H9 (cell line): ENCODE data around the gene EGFL8. TPM values are rescaled to one million over a fixed set of nuclear protein-coding genes. Genes with fewer than 3 reads are reported as not detected.

Experiments used
- DNase-seq: peaks from one replicate; pipeline ENCODE4 v3.0.0-alpha.2; 2017
- H2AFZ ChIP-seq: one replicate; pipeline ENCODE4 v1.6.1; 2013; ENCODE audit warnings: mild to moderate bottlenecking, low read length, control low read depth, moderate library complexity
- H2AK5ac ChIP-seq: 2 replicates; pipeline ENCODE4 v1.6.1; 2013; ENCODE audit warnings: low read length, control low read depth, mixed read lengths; ENCODE audit not compliant: insufficient read length
- H2BK120ac ChIP-seq: one replicate; pipeline ENCODE4 v1.6.1; 2013; ENCODE audit warnings: low read depth, mild to moderate bottlenecking, low read length, control low read depth, inconsistent platforms; ENCODE audit not compliant: poor library complexity, severe bottlenecking
- H2BK12ac ChIP-seq: 2 replicates; pipeline ENCODE4 v1.6.1; 2013; ENCODE audit warnings: low read length, control low read depth, mixed read lengths, low read depth; ENCODE audit not compliant: insufficient read length
- H2BK15ac ChIP-seq: 2 replicates; pipeline ENCODE4 v1.6.1; 2013; ENCODE audit warnings: low read depth, low read length, control low read depth
- H2BK20ac ChIP-seq: one replicate; pipeline ENCODE4 v1.6.1; 2013; ENCODE audit warnings: low read depth, mild to moderate bottlenecking, low read length, control low read depth, inconsistent platforms; ENCODE audit not compliant: poor library complexity, severe bottlenecking
- H2BK5ac ChIP-seq: 2 replicates; pipeline ENCODE4 v1.6.1; 2013; ENCODE audit warnings: low read length, control low read depth, mixed read lengths; ENCODE audit not compliant: insufficient read length
- H3K14ac ChIP-seq: 2 replicates; pipeline ENCODE4 v1.6.1; 2013; ENCODE audit warnings: low read length, control low read depth; ENCODE audit not compliant: insufficient read depth
- H3K18ac ChIP-seq: 2 replicates; pipeline ENCODE4 v1.6.1; 2013; ENCODE audit warnings: low read depth, mild to moderate bottlenecking, mixed read lengths, low read length, control low read depth; ENCODE audit not compliant: insufficient read length
- H3K23ac ChIP-seq: 2 replicates; pipeline ENCODE4 v1.6.1; 2013; ENCODE audit warnings: low read length, control low read depth, mixed read lengths, low read depth; ENCODE audit not compliant: insufficient read length
- H3K23me2 ChIP-seq: 2 replicates; pipeline ENCODE4 v1.6.1; 2013; ENCODE audit warnings: low read depth, mild to moderate bottlenecking, mixed read lengths, low read length, control low read depth; ENCODE audit not compliant: insufficient read length, poor library complexity, severe bottlenecking
- H3K27ac ChIP-seq: 2 replicates; pipeline ENCODE4 v1.5.1; 2013; ENCODE audit warnings: low read length, control low read depth, mixed read lengths, low read depth; ENCODE audit not compliant: insufficient read length
- H3K27me3 ChIP-seq: 2 replicates; pipeline ENCODE4 v1.6.1; 2013; ENCODE audit warnings: low read length, control low read depth, inconsistent platforms; ENCODE audit not compliant: insufficient read depth
- H3K4ac ChIP-seq: 2 replicates; pipeline ENCODE4 v1.6.1; 2013; ENCODE audit warnings: low read depth, mild to moderate bottlenecking, control low read depth, inconsistent platforms, low read length, moderate library complexity
- H3K4me1 ChIP-seq: 2 replicates; pipeline ENCODE4 v1.6.1; 2013; ENCODE audit warnings: low read length, control low read depth, inconsistent platforms; ENCODE audit not compliant: insufficient read depth
- H3K4me2 ChIP-seq: 2 replicates; pipeline ENCODE4 v1.6.1; 2013; ENCODE audit warnings: low read length, control low read depth, mixed read lengths; ENCODE audit not compliant: insufficient read length, insufficient read depth
- H3K56ac ChIP-seq: 2 replicates; pipeline ENCODE4 v1.6.1; 2013; ENCODE audit warnings: low read depth, mild to moderate bottlenecking, mixed read lengths, low read length, control low read depth; ENCODE audit not compliant: insufficient read length
- H3K79me1 ChIP-seq: 2 replicates; pipeline ENCODE4 v1.6.1; 2013; ENCODE audit warnings: low read depth, mild to moderate bottlenecking, moderate library complexity, low read length, control low read depth, inconsistent platforms; ENCODE audit not compliant: insufficient read depth, poor library complexity, severe bottlenecking
- H3K79me2 ChIP-seq: 2 replicates; pipeline ENCODE4 v1.6.1; 2013; ENCODE audit warnings: low read length, control low read depth, inconsistent platforms; ENCODE audit not compliant: insufficient read depth
- H3K9ac ChIP-seq: 2 replicates; pipeline ENCODE4 v1.6.1; 2013; ENCODE audit warnings: low read length, control low read depth, mixed read lengths; ENCODE audit not compliant: insufficient read length; ENCODE audit errors: extremely low read depth
- H3K9me3 ChIP-seq: one replicate; pipeline ENCODE4 v1.6.1; 2013; ENCODE audit warnings: low read depth, low read length, inconsistent platforms; ENCODE audit not compliant: control insufficient read depth
- H3T11ph ChIP-seq: one replicate; pipeline ENCODE4 v1.6.1; 2013; ENCODE audit warnings: mild to moderate bottlenecking, low read length, control low read depth, inconsistent platforms
- H4K20me1 ChIP-seq: one replicate; pipeline ENCODE4 v1.6.1; 2013; ENCODE audit not compliant: control insufficient read depth, insufficient read length, insufficient read depth
- H4K5ac ChIP-seq: 2 replicates; pipeline ENCODE4 v1.6.1; 2013; ENCODE audit warnings: low read depth, mild to moderate bottlenecking, mixed read lengths, low read length, control low read depth; ENCODE audit not compliant: insufficient read length
- H4K8ac ChIP-seq: replicated peaks from 2 replicates; pipeline ENCODE4 v1.6.1; 2013; ENCODE audit warnings: low read length, control low read depth, mixed read lengths, low read depth; ENCODE audit not compliant: insufficient read length
- H4K91ac ChIP-seq: 2 replicates; pipeline ENCODE4 v1.6.1; 2013; ENCODE audit warnings: low read depth, mild to moderate bottlenecking, moderate library complexity, mixed read lengths, low read length, control low read depth; ENCODE audit not compliant: insufficient read length
- H3K27ac Mint-ChIP-seq, 3 experiments: 2 replicates in 2 of 3; 3 replicates in 1 of 3; pipeline ENCODE4 v1.8.0; 2020 to 2021; ENCODE audit warnings: mixed read lengths in 3 of 3, mild to moderate bottlenecking in 1 of 3, moderate library complexity in 1 of 3
- H3K27me3 Mint-ChIP-seq: 2 replicates; pipeline ENCODE4 v1.8.0; 2021; ENCODE audit warnings: low read depth, mild to moderate bottlenecking, moderate library complexity, mixed read lengths
- H3K36me3 Mint-ChIP-seq, 3 experiments: 2 replicates in 2 of 3; 3 replicates in 1 of 3; pipeline ENCODE4 v1.8.0; 2020 to 2021; ENCODE audit warnings: low read depth in 3 of 3, mixed read lengths in 3 of 3; ENCODE audit not compliant: insufficient read depth in 1 of 3
- H3K4me1 Mint-ChIP-seq, 2 experiments: 2 replicates each; pipeline ENCODE4 v1.8.0; 2020; ENCODE audit warnings: mixed read lengths in 2 of 2
- H3K4me3 Mint-ChIP-seq, 2 experiments: 2 replicates in 1 of 2; 3 replicates in 1 of 2; pipeline ENCODE4 v1.8.0; 2020 to 2021; ENCODE audit warnings: mild to moderate bottlenecking in 2 of 2, mixed read lengths in 2 of 2, moderate library complexity in 1 of 2
- H3K9me3 Mint-ChIP-seq, 2 experiments: 2 replicates in 1 of 2; 3 replicates in 1 of 2; pipeline ENCODE4 v1.8.0; 2020; ENCODE audit warnings: mild to moderate bottlenecking in 2 of 2, mixed read lengths in 2 of 2, moderate library complexity in 1 of 2
- WGBS: extraction: QIAGEN DNeasy Blood & Tissue Kit; methylation state at CpG from one replicate; pipeline ENCODE4 v1.1.7; 2013; ENCODE audit warnings: missing lambda C conversion rate, low lambda C conversion rate, mixed read lengths; ENCODE audit not compliant: insufficient read length; ENCODE audit errors: extremely low coverage; 5-methylcytosine and 5-hydroxymethylcytosine counted together
- total RNA-seq: library from RNA; stranded (reverse); gene quantifications from 2 replicates; pipeline ENCODE4 v1.2.1, GENCODE V29; 2021
- TF ChIP-seq, protein P1 (sequence below): fragments of 200-600 bp; sonication (generic); conservative IDR thresholded peaks from 3 replicates; pipeline ENCODE4 v1.8.0; 2021; ENCODE audit warnings: antibody characterized with exemption, mild to moderate bottlenecking

EGFL8 gene
- total RNA-seq, 1 experiment from 2014 or later = 27.2 TPM

DNA sequence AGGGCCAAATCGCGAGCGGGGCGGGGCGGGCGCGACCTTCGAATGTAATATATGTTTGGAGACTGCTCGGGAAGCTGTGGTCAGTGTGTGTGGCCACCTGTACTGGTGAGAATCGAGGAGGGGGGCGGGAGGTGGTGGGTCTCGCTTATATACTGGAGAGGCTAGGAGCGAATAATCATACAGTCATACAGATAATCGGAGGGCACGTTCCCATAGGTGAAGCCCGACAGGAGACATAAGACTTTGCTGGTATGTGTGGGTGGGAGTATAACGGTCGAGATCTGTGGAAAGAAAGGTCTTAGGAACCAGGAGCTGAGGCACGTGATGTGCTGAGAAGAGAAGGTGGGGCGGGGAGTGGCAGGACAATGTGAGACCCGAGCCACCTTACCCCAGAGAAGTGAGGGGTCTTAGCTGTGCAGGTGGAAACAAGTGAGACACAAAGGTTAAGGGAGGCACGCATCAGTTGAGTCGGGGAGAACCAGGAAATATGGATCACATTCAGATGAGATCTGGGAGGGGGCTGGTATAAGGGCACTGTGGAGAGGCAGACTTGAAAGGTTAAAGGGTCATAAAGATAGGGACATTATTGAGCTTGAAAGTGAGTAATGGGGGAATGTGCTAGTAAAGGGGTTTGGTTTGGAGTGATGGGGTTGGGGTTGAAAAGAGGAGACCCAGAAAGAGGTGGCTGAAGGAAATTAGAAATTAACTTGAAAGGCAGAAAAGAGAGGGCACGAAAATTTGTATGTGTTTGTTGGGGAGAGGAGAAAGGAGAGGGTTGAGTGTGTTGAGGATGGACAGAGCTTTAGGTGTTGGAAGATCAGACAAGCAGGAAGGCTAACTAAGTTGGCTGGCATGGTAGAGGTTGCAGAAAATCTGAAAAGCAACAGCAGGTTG is 14.4 kb downstream of the EGFL8 start:
- Histone ChIP-seq H2BK5ac (no peak overlapping the region), H4K20me1 (no peaks in the 10 kb centered on the region), H3K23me2 (peaks cover 22% of the 10 kb centered on the region), H4K91ac (no peak overlapping the region), H4K8ac (no peak overlapping the region), H2BK120ac (no peak overlapping the region), H3K9me3 (no peaks in the 10 kb centered on the region), H2AFZ (no peak overlapping the region), H3K4me1 (peaks cover 7% of the 10 kb centered on the region), H3K56ac (no peak overlapping the region), H2BK15ac (no peak overlapping the region), H3K14ac (peak overlapping the region; percentile 29; the same call in 1 of the 2 replicates), H3K18ac (no peak overlapping the region), H3K79me2 (peaks cover 19% of the 10 kb centered on the region; the same call in 1 of the 2 replicates), H3K27me3 (no peaks in the 10 kb centered on the region), H2AK5ac (no peak overlapping the region), H4K5ac (no peak overlapping the region), H3K4ac (no peak overlapping the region), H2BK12ac (no peak overlapping the region), H3T11ph (no peak overlapping the region), H2BK20ac (no peak overlapping the region), H3K27ac (no peak overlapping the region), H3K9ac (peak overlapping the region; percentile 66), H3K23ac (no peak overlapping the region), H3K4me2 (peak overlapping the region; percentile 83), H3K79me1 (no peaks in the 10 kb centered on the region)
- DNase-seq = no peak
- TF ChIP-seq, protein P1, sequence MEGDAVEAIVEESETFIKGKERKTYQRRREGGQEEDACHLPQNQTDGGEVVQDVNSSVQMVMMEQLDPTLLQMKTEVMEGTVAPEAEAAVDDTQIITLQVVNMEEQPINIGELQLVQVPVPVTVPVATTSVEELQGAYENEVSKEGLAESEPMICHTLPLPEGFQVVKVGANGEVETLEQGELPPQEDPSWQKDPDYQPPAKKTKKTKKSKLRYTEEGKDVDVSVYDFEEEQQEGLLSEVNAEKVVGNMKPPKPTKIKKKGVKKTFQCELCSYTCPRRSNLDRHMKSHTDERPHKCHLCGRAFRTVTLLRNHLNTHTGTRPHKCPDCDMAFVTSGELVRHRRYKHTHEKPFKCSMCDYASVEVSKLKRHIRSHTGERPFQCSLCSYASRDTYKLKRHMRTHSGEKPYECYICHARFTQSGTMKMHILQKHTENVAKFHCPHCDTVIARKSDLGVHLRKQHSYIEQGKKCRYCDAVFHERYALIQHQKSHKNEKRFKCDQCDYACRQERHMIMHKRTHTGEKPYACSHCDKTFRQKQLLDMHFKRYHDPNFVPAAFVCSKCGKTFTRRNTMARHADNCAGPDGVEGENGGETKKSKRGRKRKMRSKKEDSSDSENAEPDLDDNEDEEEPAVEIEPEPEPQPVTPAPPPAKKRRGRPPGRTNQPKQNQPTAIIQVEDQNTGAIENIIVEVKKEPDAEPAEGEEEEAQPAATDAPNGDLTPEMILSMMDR = no peak
- peak overlapping the region; percentile 83 to 86 for H3K4me3 Mint-ChIP-seq
- peak overlapping the region; percentile 98 for H3K27ac Mint-ChIP-seq
- H3K4me1 Mint-ChIP-seq = peaks cover 35% of the 10 kb centered on the region in 2 experiments
- H3K27me3 Mint-ChIP-seq = no peaks in the 10 kb centered on the region; the same call in 1 of the 2 replicates
- no peaks in the 10 kb centered on the region; a peak in 1 of 5 replicates for H3K9me3 Mint-ChIP-seq
- 100% methylated on average over 1 of the region's 24 CpGs for WGBS
- peaks cover 22 to 51% (median 43%) of the 10 kb centered on the region in 3 experiments for H3K36me3 Mint-ChIP-seq
